ENCODE measurements around the gene SEC61A1.

- TF ChIP-seq, protein P1, sequence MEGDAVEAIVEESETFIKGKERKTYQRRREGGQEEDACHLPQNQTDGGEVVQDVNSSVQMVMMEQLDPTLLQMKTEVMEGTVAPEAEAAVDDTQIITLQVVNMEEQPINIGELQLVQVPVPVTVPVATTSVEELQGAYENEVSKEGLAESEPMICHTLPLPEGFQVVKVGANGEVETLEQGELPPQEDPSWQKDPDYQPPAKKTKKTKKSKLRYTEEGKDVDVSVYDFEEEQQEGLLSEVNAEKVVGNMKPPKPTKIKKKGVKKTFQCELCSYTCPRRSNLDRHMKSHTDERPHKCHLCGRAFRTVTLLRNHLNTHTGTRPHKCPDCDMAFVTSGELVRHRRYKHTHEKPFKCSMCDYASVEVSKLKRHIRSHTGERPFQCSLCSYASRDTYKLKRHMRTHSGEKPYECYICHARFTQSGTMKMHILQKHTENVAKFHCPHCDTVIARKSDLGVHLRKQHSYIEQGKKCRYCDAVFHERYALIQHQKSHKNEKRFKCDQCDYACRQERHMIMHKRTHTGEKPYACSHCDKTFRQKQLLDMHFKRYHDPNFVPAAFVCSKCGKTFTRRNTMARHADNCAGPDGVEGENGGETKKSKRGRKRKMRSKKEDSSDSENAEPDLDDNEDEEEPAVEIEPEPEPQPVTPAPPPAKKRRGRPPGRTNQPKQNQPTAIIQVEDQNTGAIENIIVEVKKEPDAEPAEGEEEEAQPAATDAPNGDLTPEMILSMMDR (IDR thresholded peaks at IDR 0.05; ENCODE audit: insufficient read depth, low read depth, low read length) = no peak
- TF ChIP-seq EZH2 (IDR thresholded peaks at IDR 0.05; ENCODE audit: insufficient read depth, low read length) = no peak
These were observed 47.6 kb upstream of the SEC61A1 start for GRCh38 chr3:128004661-128005060.

Measured in astrocyte (in vitro differentiated cells and primary cell).